ENCODE results near the gene C2CD4B.

Gene C2CD4B, protein sequence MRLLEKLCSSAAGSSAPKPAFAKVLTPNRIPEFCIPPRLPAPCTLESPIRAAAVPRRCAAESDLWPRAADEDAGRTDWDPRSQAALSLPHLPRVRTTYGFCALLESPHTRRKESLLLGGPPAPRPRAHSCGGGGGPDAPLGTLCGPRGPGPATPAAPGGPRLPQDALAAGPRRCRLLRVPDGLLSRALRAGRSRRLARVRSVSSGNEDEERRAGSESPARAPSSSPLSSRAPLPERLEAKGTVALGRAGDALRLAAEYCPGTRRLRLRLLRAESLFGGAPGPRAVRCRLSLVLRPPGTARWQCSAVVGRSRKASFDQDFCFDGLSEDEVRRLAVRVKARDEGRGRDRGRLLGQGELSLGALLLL

GRCh38 chr15:62165104-62165792, at the start of gene C2CD4B:
TSS of gene C2CD4B (minus strand) at chr15:62165285. CDS start at chr15:62164984, 301 bp downstream.
- DNase-seq (ENCODE audit: low read depth in 2 of 2), result no peak

- no peak for DNase-seq (ENCODE audit: low read depth in 2 of 2)
These were observed 47.7 kb upstream of the C2CD4B start for GRCh38 chr15:62212741-62213140.

- DNase-seq (ENCODE audit: low read depth in 2 of 2), result no peak
These were observed 46.3 kb upstream of the C2CD4B start for GRCh38 chr15:62211348-62211747.

- DNase-seq (ENCODE audit: low read depth in 2 of 2), result no peak
These were observed 44.7 kb upstream of the C2CD4B start for GRCh38 chr15:62209821-62210220.

DNA sequence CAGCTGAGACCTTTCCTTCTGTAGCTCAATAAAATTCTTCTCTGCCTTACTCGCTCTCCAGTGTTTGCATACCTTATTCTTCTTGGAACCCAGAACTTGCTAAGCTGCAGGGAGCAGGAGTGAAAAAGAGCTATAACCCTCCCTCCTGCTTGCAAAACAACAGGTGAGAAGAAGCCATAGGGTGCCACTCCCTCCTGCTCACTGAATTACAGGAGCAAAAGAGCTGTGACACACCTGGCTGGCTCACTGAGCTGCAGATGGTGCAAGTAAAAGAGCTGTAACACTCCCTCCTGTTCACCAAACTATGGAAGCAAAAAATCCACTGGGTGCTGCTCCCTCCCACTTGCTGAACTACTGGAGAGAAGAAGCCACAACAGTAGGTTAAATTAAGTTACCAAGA, 44.2 kb upstream of the C2CD4B start:
- no peak for DNase-seq (ENCODE audit: low read depth in 2 of 2)

DNA sequence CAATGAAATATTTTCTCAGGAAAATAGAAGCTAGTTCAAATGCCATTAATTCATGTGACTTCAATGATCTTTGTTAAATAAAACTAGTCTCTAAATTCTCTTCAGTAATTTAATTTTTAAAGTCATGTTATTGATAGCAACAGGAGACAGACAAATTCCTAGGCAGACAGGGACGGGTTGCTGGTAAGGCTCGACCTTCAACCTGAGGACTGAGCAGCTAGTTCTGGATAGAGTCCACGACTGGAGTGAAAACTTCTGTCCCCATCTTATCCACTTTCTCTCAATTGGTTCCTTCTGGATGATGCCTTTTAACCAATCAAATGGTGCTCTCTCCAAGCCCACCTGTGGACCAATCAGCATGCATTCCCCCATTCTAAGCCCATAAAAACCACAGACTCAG, 43.8 kb upstream of the C2CD4B start:
- no peak for DNase-seq (ENCODE audit: low read depth in 2 of 2)

DNA sequence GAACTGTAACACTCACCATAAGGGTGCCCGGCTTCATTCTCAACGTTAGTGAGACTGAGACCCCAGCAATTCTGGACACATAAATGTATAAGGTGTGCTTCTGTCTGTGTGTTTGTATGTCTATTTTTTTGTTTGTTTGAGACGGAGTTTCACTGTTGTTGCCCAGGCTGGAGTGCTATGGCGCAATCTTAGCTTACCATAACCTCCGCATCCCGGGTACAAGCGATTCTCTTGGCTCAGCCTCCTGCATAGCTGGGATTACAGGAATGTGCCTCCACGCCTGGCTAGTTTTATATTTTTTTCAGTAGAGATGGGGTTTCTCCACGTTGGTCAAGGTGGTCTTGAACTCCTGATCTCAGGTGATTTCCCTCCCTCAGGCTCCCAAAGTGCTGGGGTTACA, 43.3 kb upstream of the C2CD4B start:
- DNase-seq (ENCODE audit: low read depth in 2 of 2), result no peak

DNA sequence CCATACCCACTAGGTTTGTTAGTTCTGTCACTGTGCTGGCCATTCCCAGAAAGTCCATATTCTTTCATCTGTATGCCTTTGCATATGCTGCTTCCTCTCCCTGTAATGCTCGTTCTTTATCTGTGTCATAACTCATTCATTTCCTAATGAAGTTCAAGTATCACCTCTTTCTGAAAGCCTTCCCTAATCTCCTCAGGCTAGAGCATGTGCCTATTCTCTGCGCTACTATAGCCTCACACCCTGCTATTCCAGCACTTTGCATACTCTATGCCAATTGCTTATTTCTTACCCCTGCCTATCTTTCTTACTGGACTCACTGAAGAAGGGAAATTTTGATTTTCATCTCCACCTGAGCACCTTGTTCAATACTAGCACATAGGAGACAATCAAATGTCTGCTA, 25.6 kb upstream of the C2CD4B start:
- DNase-seq (ENCODE audit: low read depth in 2 of 2), result no peak

- no peak for DNase-seq (ENCODE audit: low read depth in 2 of 2)
These were observed 25.2 kb upstream of the C2CD4B start for GRCh38 chr15:62190274-62190673.

- DNase-seq (ENCODE audit: low read depth in 2 of 2), result no peak
These were observed 23.7 kb upstream of the C2CD4B start for GRCh38 chr15:62188744-62189143.

DNA sequence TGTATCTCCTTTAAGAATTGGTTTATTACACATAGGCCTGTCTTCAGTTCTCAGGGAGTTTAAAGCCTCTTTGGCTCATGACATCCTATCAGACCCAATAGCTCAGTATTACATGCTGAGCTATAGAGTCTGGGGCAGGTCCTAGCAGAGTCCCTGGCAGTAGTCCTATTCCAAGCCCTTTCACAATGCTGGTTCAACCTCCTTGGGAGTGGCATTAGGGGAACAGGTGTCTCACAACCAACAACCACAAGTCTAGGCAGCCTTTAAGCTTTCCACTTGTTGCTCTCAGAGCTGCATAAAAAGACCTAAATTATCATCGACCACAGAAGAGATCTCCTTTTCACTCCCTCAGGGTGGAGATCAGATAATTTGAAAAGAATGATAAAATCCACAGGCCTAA, 22.8 kb upstream of the C2CD4B start:
- no peak for DNase-seq (ENCODE audit: low read depth in 2 of 2)

DNA sequence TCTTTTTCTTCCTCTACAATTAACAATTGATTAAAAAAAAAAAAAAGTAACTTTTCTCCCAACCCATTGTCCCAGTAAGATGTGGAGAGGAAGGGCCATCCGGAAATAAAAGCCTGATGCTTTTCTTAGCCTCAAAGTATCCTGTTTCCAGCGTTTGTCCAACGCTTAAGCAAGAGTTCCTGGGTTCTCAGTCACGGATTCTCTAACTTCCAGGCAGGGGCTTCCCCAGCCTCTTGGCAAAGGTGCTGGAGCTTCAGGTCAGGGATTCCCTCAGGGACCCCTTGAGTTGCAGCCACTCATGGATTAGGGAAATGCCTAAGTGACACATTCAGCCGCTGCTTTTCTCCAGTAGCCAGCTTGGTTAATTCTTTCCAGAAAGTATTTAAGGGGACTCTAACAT, 22.3 kb upstream of the C2CD4B start:
- DNase-seq (ENCODE audit: low read depth in 2 of 2), result no peak

GRCh38 chr15:62186578-62186977, 21.5 kb upstream of the C2CD4B start:
- DNase-seq (ENCODE audit: low read depth in 2 of 2), result no peak

GRCh38 chr15:62183130-62183529, 18.0 kb upstream of the C2CD4B start:
- no peak for DNase-seq (ENCODE audit: low read depth in 2 of 2)

DNA sequence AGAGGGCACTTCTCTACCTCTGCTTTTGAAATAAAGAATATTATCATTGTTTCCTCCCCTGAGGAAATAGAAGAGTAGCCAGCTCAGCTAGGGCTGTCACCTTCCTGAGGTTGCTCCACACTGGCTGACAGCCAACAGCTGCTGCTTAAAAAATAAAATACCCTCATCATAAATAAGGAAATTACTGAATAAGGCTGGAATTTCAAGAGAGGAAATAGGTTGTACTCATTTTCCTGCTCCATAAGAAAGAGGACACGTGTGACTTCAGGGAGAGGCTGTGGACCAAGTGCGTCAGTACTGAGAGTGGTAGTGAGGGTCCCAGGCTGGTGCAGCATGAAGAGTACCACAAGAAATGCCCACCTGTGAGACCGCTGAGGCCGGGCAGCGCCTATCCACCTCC, 8.1 kb upstream of the C2CD4B start:
- DNase-seq (ENCODE audit: low read depth in 2 of 2), result no peak

DNA sequence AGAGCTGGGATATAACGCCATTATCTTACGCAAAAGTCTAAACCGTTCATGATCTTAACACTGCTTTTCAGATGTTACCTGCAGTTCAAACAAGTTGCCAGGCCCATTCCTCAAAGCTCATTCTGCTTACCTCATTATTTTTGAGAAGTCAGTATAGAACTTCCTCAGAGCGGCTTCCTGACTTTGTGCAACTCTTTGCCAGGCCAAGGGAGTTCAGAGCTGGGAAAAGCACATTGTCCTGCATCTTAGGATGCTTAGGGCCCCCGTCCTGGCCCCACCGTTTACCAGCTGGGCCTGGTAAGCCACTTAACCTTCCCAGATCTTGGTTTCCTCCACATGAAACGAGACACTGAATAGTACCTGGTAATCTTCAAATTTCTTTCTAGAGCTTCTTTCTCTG, 6.8 kb upstream of the C2CD4B start:
- no peak for DNase-seq (ENCODE audit: low read depth in 2 of 2)

DNA sequence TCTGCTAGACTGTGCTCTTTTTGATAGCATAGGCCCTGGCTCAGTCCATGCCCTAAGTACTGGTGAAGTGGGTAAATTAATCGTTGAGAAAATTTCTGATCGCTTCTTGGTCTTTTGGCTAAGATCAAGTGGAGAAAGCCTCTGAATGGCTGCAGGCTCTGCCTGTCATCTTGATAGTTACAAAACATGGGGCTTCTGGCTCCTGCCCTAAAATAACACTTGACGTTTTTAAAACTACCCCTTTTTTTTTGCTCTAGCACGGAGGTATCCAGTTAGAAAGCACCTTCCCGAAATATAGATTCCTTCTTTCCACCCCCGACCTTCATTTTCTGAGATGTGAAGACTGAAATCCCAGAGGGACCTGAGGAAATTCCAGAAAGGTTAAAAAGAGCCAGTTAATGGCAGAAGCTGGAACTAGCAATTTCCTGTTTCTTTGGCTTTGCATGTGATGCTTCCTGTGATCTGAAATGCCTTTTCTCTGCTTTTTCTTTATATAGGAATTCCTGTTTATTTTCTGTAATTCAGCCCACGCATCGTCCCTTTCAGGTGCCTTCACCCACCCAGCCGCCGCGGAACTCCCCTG, 799 bp upstream of the C2CD4B start:
- no peak for DNase-seq (ENCODE audit: low read depth in 2 of 2)

GRCh38 chr15:62164396-62165103, 535 bp downstream of the C2CD4B start:
- DNase-seq (ENCODE audit: low read depth in 2 of 2), result no peak

- DNase-seq (ENCODE audit: low read depth in 2 of 2), result no peak
These were observed 1.1 kb downstream of the C2CD4B start for GRCh38 chr15:62164014-62164395.

DNA sequence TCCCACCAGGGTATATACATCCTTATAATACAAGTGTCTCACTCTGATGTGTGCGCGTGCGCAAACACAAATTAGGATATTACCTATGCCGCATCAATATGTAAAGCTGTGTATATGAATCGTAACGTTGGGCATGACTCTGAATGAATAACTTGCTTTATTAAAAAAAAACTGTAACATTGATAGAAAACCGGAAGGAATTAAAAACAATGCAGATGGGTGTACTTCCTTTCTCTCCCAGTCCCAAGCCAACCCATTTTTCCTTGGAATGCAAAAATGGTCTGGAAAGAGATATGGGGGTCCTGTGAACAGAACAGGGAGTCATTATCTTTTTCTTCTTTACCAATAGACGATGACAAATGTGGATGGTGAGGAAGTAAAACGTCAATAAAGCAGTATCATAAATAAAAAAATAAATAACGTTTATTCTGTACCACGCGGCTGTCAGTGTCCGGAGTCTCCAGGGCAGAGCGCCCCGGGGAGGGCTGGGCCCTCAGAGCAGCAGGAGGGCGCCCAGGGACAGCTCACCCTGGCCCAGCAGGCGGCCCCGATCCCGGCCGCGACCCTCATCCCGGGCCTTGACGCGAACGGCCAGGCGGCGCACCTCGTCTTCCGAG, 1.6 kb downstream of the C2CD4B start:
- no peak for DNase-seq (ENCODE audit: low read depth in 2 of 2)

- DNase-seq (ENCODE audit: low read depth in 2 of 2), result peak; percentile 29 to 38
These were observed 11.9 kb downstream of the C2CD4B start for GRCh38 chr15:62153228-62153627.

- DNase-seq (ENCODE audit: low read depth in 2 of 2), result no peak
These were observed 14.6 kb downstream of the C2CD4B start for GRCh38 chr15:62150445-62150844.

Measured in stimulated activated CD4-positive, alpha-beta T cell treated with anti-CD3 and anti-CD28 coated beads, Interleukin-15, amount 100 ng/mL, for 48 hours (primary cell).